22Rv1 (cell line): Measurements from ENCODE around the gene HYDIN.

Experiments used
- ZFX ChIP-seq: fragments of 450-650 bp; IDR thresholded peaks from 2 replicates; pipeline ENCODE4 v1.6.1; 2017; ENCODE audit warnings: antibody characterized with exemption, borderline replicate concordance
- TF ChIP-seq, protein P1 (sequence below): fragments of 450-650 bp; IDR thresholded peaks from 2 replicates; pipeline ENCODE4 v1.5.1; 2017; ENCODE audit warnings: mild to moderate bottlenecking

DNA sequence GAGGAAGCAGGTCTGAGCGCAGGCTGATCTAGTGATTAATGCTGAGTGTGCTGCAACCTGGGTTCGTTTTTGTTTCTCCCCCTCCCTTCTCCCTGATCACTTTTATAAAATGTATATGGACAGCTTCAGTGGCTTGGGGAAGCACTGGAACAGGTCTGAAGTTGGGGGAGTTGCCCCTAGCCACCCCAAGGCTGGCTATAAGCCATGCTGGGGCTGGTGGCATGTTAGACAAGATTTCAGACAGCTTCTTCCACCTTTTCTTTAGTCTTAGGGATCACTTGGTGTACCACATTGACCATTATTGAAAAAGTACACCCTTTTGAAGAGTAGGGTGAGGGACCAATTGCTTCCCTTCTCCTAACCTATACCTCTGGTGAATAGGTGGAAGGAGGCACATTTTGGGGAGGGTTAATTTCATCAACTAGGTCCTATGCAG, 425.8 kb downstream of the HYDIN start:
- TF ChIP-seq, protein P1, sequence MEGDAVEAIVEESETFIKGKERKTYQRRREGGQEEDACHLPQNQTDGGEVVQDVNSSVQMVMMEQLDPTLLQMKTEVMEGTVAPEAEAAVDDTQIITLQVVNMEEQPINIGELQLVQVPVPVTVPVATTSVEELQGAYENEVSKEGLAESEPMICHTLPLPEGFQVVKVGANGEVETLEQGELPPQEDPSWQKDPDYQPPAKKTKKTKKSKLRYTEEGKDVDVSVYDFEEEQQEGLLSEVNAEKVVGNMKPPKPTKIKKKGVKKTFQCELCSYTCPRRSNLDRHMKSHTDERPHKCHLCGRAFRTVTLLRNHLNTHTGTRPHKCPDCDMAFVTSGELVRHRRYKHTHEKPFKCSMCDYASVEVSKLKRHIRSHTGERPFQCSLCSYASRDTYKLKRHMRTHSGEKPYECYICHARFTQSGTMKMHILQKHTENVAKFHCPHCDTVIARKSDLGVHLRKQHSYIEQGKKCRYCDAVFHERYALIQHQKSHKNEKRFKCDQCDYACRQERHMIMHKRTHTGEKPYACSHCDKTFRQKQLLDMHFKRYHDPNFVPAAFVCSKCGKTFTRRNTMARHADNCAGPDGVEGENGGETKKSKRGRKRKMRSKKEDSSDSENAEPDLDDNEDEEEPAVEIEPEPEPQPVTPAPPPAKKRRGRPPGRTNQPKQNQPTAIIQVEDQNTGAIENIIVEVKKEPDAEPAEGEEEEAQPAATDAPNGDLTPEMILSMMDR = no peak
- TF ChIP-seq ZFX = no peak
